Esophagus muscularis mucosa (tissue), 4 donors: ENCODE data around the gene TMEM14C.

ENCODE experiments used
- CTCF ChIP-seq, 3 experiments: fragments of 200-600 bp in 2 of 3; fragments of 450-650 bp in 1 of 3; sonication (generic) in 2 of 3; IDR thresholded peaks; one replicate each; pipeline ENCODE4 v1.5.1; 2017 to 2019; ENCODE audit warnings: antibody characterized with exemption in 3 of 3, mild to moderate bottlenecking in 2 of 3, moderate library complexity in 1 of 3
- EP300 ChIP-seq: sonication (generic); formaldehyde crosslinking; IDR thresholded peaks from one replicate; pipeline ENCODE4 v1.6.1; 2017; ENCODE audit warnings: antibody characterized with exemption
- POLR2AphosphoS5 ChIP-seq, 2 donors: sonication (generic); formaldehyde crosslinking; IDR thresholded peaks; one replicate each; pipeline ENCODE4 v1.6.1; 2017; ENCODE audit warnings: antibody characterized with exemption in 2 of 2

- TF ChIP-seq POLR2AphosphoS5 (IDR thresholded peaks at IDR 0.05) (peak; percentile 27 to 47), CTCF (IDR thresholded peaks at IDR 0.05) (no peak), EP300 (no peak)
Observed at GRCh38 chr6:10720265-10720959, 2.5 kb upstream of the TMEM14C start.
